SK-N-MC (cell line): Measurements from ENCODE around the gene FANCC.

Experiments
- EZH2 ChIP-seq: fragments of 200-600 bp; sonication (generic); IDR thresholded peaks from one replicate; pipeline ENCODE4 v1.6.1; 2017; ENCODE audit warnings: antibody characterized with exemption
- FOXP2 ChIP-seq: optimal IDR thresholded peaks from 2 replicates; pipeline ENCODE3; 2011; ENCODE audit warnings: mild to moderate bottlenecking, moderate library complexity; ENCODE audit not compliant: insufficient read depth; ENCODE audit errors: extremely low read length, control extremely low read depth
- POLR2AphosphoS5 ChIP-seq: IDR thresholded peaks from 2 replicates; pipeline ENCODE4 v1.6.1; 2012; ENCODE audit warnings: mild to moderate bottlenecking, low read depth, low read length, borderline replicate concordance

DNA sequence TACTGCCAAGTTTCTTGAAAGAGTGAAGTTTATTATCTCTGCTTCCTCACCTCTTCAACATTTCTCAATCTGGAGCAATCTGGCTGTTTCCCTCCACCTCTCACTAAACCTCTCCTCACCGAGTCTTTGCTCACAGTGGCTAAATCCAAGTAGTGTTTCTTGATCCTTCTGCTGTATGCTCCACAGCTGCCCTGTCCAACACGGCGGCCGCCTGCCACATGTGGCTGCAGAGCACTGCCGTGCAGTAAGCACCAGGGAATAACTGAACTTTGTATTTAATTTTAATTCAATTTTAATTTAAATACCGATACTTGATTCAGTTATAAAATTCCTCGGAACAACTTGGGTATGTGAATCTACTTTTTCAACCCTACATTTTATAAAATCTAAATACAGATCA is 80.2 kb downstream of the FANCC start:
- TF ChIP-seq EZH2 (no peak), POLR2AphosphoS5 (no peak), FOXP2 (no peak)
